GM18858 (cell line): ENCODE results near the gene CLIC6.

ENCODE experiments used
- ATAC-seq: cut with Tn5 transposase; IDR thresholded peaks from one replicate; pipeline ENCODE4 v1.9.1; 2021; ENCODE audit not compliant: unreplicated experiment

Gene CLIC6

GRCh38 chr21:34764715-34765284 lies 96.0 kb downstream of the CLIC6 start:
- ATAC-seq: no peak

GRCh38 chr21:34765619-34766018 lies 96.8 kb downstream of the CLIC6 start:
- no peak for ATAC-seq

- ATAC-seq: no peak
These were observed 98.1 kb downstream of the CLIC6 start for GRCh38 chr21:34766862-34767261.
